Hepatocyte (in vitro differentiated cells): ENCODE measurements around the gene DENND5B.

Experiments used
- EZH2 ChIP-seq: fragments of 200-600 bp; sonication (generic); IDR thresholded peaks from 2 replicates; pipeline ENCODE4 v1.6.1; 2016; ENCODE audit warnings: antibody characterized with exemption, mild to moderate bottlenecking, borderline replicate concordance
- EZH2phosphoT487 ChIP-seq: fragments of 200-600 bp; sonication (generic); IDR thresholded peaks from one replicate; pipeline ENCODE4 v1.6.1; 2018; ENCODE audit warnings: antibody characterized with exemption, mild to moderate bottlenecking, low read depth, moderate library complexity; ENCODE audit not compliant: unreplicated experiment, severe bottlenecking
- TF ChIP-seq, protein P1 (sequence below): fragments of 200-600 bp; sonication (generic); IDR thresholded peaks from 2 replicates; pipeline ENCODE4 v1.5.1; 2016; ENCODE audit warnings: antibody characterized with exemption, mild to moderate bottlenecking; ENCODE audit not compliant: poor library complexity

GRCh38 chr12:31583878-31584277 lies 7.1 kb downstream of the DENND5B start:
- TF ChIP-seq, protein P1, sequence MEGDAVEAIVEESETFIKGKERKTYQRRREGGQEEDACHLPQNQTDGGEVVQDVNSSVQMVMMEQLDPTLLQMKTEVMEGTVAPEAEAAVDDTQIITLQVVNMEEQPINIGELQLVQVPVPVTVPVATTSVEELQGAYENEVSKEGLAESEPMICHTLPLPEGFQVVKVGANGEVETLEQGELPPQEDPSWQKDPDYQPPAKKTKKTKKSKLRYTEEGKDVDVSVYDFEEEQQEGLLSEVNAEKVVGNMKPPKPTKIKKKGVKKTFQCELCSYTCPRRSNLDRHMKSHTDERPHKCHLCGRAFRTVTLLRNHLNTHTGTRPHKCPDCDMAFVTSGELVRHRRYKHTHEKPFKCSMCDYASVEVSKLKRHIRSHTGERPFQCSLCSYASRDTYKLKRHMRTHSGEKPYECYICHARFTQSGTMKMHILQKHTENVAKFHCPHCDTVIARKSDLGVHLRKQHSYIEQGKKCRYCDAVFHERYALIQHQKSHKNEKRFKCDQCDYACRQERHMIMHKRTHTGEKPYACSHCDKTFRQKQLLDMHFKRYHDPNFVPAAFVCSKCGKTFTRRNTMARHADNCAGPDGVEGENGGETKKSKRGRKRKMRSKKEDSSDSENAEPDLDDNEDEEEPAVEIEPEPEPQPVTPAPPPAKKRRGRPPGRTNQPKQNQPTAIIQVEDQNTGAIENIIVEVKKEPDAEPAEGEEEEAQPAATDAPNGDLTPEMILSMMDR: no peak
- TF ChIP-seq EZH2 (no peak), EZH2phosphoT487 (no peak)
